GM12878 (cell line): ENCODE data around the gene S100A9. TPM values are rescaled to one million over a fixed set of nuclear protein-coding genes. Genes with fewer than 3 reads are reported as not detected.

ENCODE experiments used
- ATAC-seq: fragments of 200-7000 bp; cut with Tn5 transposase; 3 replicates; pipeline ENCODE4 v1.9.1; 2020; ENCODE audit warnings: mild to moderate bottlenecking, moderate library complexity
- BruUV-seq: library from RNA; stranded (reverse); fragments of 400-500 nt; replicated peaks from 2 replicates; lab custom pipeline; 2021; lab: Mats Ljungman, UMichigan
- CTCF ChIA-PET: fragments of 300-600 bp; sonication (Branson Sonifier 250); formaldehyde crosslinking; extraction: SDS; loops from one replicate; lab custom pipeline; 2021; ENCODE audit warnings: inconsistent platforms; lab: Yijun Ruan, JAX
- POLR2A ChIA-PET: fragments of 350-600 bp; formaldehyde crosslinking; extraction: SDS; loops from one replicate; lab custom pipeline; 2021; ENCODE audit warnings: inconsistent platforms; lab: Charles Lee
- RAD21 ChIA-PET: fragments of 300-600 bp; sonication (Branson Sonifier 250); formaldehyde crosslinking; loops from one replicate; lab custom pipeline; 2023; ENCODE audit warnings: antibody characterized with exemption; ENCODE audit not compliant: unreplicated experiment; lab: Charles Lee
- SMC1A ChIA-PET: fragments of 300-600 bp; sonication (Branson Sonifier 250); formaldehyde crosslinking; loops from one replicate; lab custom pipeline; 2023; ENCODE audit not compliant: unreplicated experiment, uncharacterized antibody; lab: Charles Lee
- DNase-seq: peaks from one replicate; pipeline ENCODE4 v3.0.0-alpha.2; 2011; ENCODE audit warnings: low read depth, low spot score
- FAIRE-seq: peaks from 3 replicates; lab custom pipeline; 2011; peaks lifted over from hg19 to GRCh38; lab: Jason Lieb, UNC
- H2AFZ ChIP-seq: 2 replicates; pipeline ENCODE4 v1.6.0; 2011; ENCODE audit warnings: low read depth, low read length, control low read depth; ENCODE audit not compliant: control insufficient read depth
- H3K27ac ChIP-seq: 2 replicates; pipeline ENCODE4 v1.5.1; 2011; ENCODE audit warnings: control low read depth; ENCODE audit not compliant: control insufficient read depth, insufficient read depth
- H3K27me3 ChIP-seq, 2 experiments: replicated peaks in 1 of 2; 2 replicates each; pipeline versions ENCODE4 v1.6.0 to v1.6.1; 2011; ENCODE audit warnings: low read length in 1 of 2; ENCODE audit not compliant: control insufficient read depth in 2 of 2, insufficient read depth in 2 of 2
- H3K36me3 ChIP-seq, 2 experiments: 2 replicates each; pipeline ENCODE4 v1.5.1; 2011; ENCODE audit warnings: low read length in 1 of 2; ENCODE audit not compliant: control insufficient read depth in 2 of 2, insufficient read depth in 2 of 2
- H3K4me1 ChIP-seq: 2 replicates; pipeline ENCODE4 v1.6.1; 2011; ENCODE audit warnings: mild to moderate bottlenecking, low read length, moderate library complexity, mixed read lengths; ENCODE audit not compliant: control insufficient read depth, insufficient read depth
- H3K4me2 ChIP-seq: 2 replicates; pipeline ENCODE4 v1.6.0; 2011; ENCODE audit warnings: control low read depth; ENCODE audit not compliant: control insufficient read depth, insufficient read depth
- H3K4me3 ChIP-seq: fragments of 200-600 bp; sonication (generic); 2 replicates; pipeline ENCODE4 v1.5.1; 2016
- H3K79me2 ChIP-seq: 2 replicates; pipeline ENCODE4 v1.6.0; 2011; ENCODE audit warnings: low read length; ENCODE audit not compliant: control insufficient read depth, insufficient read depth
- H3K9ac ChIP-seq: 2 replicates; pipeline ENCODE4 v1.8.0; 2011; ENCODE audit warnings: low read length, control low read depth, mixed read lengths; ENCODE audit not compliant: control insufficient read depth, insufficient read depth
- H3K9me3 ChIP-seq: replicated peaks from 3 replicates; pipeline ENCODE4 v1.5.1; 2011; ENCODE audit warnings: mild to moderate bottlenecking, low read length; ENCODE audit not compliant: control insufficient read depth, insufficient read depth
- H4K20me1 ChIP-seq: 2 replicates; pipeline ENCODE4 v1.6.0; 2011; ENCODE audit not compliant: control insufficient read depth, insufficient read depth
- CREM ChIP-seq: IDR thresholded peaks from 2 replicates; pipeline ENCODE4 v1.6.1; 2014; ENCODE audit warnings: antibody characterized with exemption, low read depth
- FOXM1 ChIP-seq: IDR thresholded peaks from 2 replicates; pipeline ENCODE4 v1.6.1; 2012; ENCODE audit warnings: low read depth, mild to moderate bottlenecking, inconsistent platforms, low read length, moderate library complexity
- GABPA ChIP-seq: IDR thresholded peaks from 2 replicates; pipeline ENCODE4 v1.6.1; 2014; ENCODE audit warnings: antibody characterized with exemption, low read depth, mild to moderate bottlenecking, inconsistent platforms
- IRF4 ChIP-seq: IDR thresholded peaks from 2 replicates; pipeline ENCODE4 v1.6.1; 2011; ENCODE audit warnings: low read depth, low read length
- MEF2B ChIP-seq: fragments of 450-650 bp; IDR thresholded peaks from 2 replicates; pipeline ENCODE4 v1.6.1; 2018; ENCODE audit warnings: mild to moderate bottlenecking, moderate library complexity; ENCODE audit not compliant: partially characterized antibody, poor library complexity, severe bottlenecking
- NR2C2 ChIP-seq: IDR thresholded peaks from 2 replicates; pipeline ENCODE4 v1.6.1; 2011; ENCODE audit warnings: borderline replicate concordance, low read depth; ENCODE audit not compliant: control insufficient read depth, insufficient read length
- NR2F1 ChIP-seq: fragments of 450-650 bp; conservative IDR thresholded peaks from 2 replicates; pipeline ENCODE4 v1.6.1; 2017; ENCODE audit warnings: mild to moderate bottlenecking
- POLR2AphosphoS2 ChIP-seq: IDR thresholded peaks from 2 replicates; pipeline ENCODE4 v1.6.1; 2011; ENCODE audit warnings: low read depth, mild to moderate bottlenecking, low read length, improper control_type of control experiment, moderate library complexity
- RCOR1 ChIP-seq: conservative IDR thresholded peaks from 2 replicates; pipeline ENCODE4 v1.6.1; 2012; ENCODE audit warnings: low read depth, low read length, improper control_type of control experiment
- SMARCA5 ChIP-seq: fragments of 450-650 bp; IDR thresholded peaks from 2 replicates; pipeline ENCODE4 v1.6.1; 2017; ENCODE audit warnings: mild to moderate bottlenecking
- SREBF2 ChIP-seq: IDR thresholded peaks from 2 replicates; pipeline ENCODE4 v1.6.1; 2012; ENCODE audit warnings: mild to moderate bottlenecking, low read length
- ZNF207 ChIP-seq: fragments of 450-650 bp; IDR thresholded peaks from 2 replicates; pipeline ENCODE4 v1.6.1; 2014; ENCODE audit warnings: antibody characterized with exemption, mild to moderate bottlenecking, borderline replicate concordance
- WGBS: methylation state at CpG from one replicate; pipeline ENCODE4 v1.1.6; 2016; ENCODE audit warnings: low lambda C conversion rate; ENCODE audit not compliant: insufficient replicate concordance, insufficient coverage; ENCODE audit errors: missing lambda C conversion rate; 5-methylcytosine and 5-hydroxymethylcytosine counted together
- in situ Hi-C: fragments of 300-500 bp; cut with MboI; formaldehyde crosslinking; loops from 9 replicates; pipeline ENCODE4 v1.14.3; 2018; ENCODE audit warnings: mixed read lengths
- intact Hi-C: fragments of 100-400 bp; cut with micrococcal nuclease; formaldehyde crosslinking; loops from one replicate; pipeline ENCODE4 v1.14.2; 2022; ENCODE audit not compliant: unreplicated experiment
- polyA plus RNA-seq, 11 experiments: library from polyadenylated mRNA; depleted of rRNA in 4 of 11; unstranded in 6 of 11; stranded (reverse) in 5 of 11; fragments of >200 nt; fragmentation: Nextera tagmentation in 4 of 11; fragmentation: Illumina TruSeq in 1 of 11; extraction: Ambion mirVana in 4 of 11; extraction: Trizol in 1 of 11; gene quantifications; 1 replicate in 1 of 11; 2 replicates in 10 of 11; pipeline versions ENCODE4 v1.2.1 to v1.2.3, GENCODE V29; 2011 to 2016; ENCODE audit warnings: inconsistent platforms in 2 of 11, missing spikeins in 2 of 11, low read depth in 1 of 11
- total RNA-seq, 4 experiments: library from RNA; depleted of rRNA in 3 of 4; stranded (reverse); fragments of >200 nt in 3 of 4; fragmentation: Illumina TruSeq in 1 of 4; extraction: Trizol in 1 of 4; gene quantifications; 2 replicates each; pipeline versions ENCODE4 v1.2.1 to v1.2.3, GENCODE V29; 2013 to 2021
- TF ChIP-seq, protein P1 (sequence below): fragments of 450-650 bp; IDR thresholded peaks from 2 replicates; pipeline ENCODE4 v1.6.1; 2016; ENCODE audit warnings: mild to moderate bottlenecking, moderate library complexity, borderline replicate concordance

The S100A9 gene
- total and polyA plus RNA-seq, 10 of the 15 experiments (the other 5 are each of a cell fraction or from before 2014, with no cell fraction given): 0.22 to 1.7 (median 0.49) TPM; not detected in 3

DNA sequence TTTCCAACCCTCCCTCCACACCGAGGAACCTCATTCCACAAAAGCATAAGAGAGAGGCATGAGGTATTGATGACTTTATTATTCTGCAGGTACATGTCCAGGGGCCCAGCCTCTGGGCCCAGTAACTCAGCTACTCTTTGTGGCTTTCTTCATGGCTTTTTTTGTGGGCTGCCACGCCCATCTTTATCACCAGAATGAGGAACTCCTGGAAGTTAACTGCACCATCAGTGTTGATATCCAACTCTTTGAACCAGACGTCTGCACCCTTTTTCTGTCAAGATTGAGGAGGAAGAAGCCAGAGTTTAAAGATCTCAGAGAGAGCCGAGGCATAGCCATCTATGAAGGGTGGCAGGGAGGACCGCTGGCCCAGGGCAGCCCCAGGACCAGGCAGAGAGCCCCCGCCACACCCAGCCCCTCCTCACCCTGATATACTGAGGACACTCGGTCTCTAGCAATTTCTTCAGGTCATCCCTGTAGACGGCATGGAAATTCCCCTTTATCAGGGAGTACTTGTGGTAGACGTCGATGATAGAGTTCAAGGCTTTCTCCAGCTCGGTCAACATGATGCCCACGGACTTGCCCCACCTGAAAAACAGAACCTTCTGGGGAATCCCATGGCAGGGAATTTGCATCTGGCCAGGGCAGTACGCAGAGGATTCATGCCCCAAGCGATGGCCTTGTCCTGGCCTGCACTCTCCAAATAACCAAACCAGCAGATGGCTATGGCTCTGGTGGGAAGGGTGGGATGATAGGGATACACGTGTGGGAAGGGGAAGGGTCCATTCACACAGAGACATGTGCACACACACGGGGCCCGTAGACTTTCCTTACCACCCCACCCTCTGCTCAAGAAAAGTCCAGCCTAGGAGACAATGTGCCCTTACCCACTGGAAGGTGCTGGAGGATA lies 32.6 kb downstream of the S100A9 start (continued):
- TF ChIP-seq, protein P1, sequence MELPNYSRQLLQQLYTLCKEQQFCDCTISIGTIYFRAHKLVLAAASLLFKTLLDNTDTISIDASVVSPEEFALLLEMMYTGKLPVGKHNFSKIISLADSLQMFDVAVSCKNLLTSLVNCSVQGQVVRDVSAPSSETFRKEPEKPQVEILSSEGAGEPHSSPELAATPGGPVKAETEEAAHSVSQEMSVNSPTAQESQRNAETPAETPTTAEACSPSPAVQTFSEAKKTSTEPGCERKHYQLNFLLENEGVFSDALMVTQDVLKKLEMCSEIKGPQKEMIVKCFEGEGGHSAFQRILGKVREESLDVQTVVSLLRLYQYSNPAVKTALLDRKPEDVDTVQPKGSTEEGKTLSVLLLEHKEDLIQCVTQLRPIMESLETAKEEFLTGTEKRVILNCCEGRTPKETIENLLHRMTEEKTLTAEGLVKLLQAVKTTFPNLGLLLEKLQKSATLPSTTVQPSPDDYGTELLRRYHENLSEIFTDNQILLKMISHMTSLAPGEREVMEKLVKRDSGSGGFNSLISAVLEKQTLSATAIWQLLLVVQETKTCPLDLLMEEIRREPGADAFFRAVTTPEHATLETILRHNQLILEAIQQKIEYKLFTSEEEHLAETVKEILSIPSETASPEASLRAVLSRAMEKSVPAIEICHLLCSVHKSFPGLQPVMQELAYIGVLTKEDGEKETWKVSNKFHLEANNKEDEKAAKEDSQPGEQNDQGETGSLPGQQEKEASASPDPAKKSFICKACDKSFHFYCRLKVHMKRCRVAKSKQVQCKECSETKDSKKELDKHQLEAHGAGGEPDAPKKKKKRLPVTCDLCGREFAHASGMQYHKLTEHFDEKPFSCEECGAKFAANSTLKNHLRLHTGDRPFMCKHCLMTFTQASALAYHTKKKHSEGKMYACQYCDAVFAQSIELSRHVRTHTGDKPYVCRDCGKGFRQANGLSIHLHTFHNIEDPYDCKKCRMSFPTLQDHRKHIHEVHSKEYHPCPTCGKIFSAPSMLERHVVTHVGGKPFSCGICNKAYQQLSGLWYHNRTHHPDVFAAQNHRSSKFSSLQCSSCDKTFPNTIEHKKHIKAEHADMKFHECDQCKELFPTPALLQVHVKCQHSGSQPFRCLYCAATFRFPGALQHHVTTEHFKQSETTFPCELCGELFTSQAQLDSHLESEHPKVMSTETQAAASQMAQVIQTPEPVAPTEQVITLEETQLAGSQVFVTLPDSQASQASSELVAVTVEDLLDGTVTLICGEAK: no peak
- no peak for TF ChIP-seq NR2F1
- TF ChIP-seq SREBF2: no peak
- no peak for TF ChIP-seq ZNF207
- no peak for TF ChIP-seq RCOR1
- TF ChIP-seq, all 136 proteins: peak for 0

- CTCF ChIA-PET: interaction anchor here (0.5 to 0.6 kb wide), 2 partner anchors 104 to 1395 kb away, joined by 3 read pairs; no protein-coding TSS in a partner anchor
- H3K9ac ChIP-seq: no peak within 1 kb of the TSS
- no peaks in the 10 kb centered on the region for H3K9me3 ChIP-seq
- TF ChIP-seq GABPA (no peak), POLR2AphosphoS2 (no peak), IRF4 (no peak), CREM (no peak), NR2C2 (no peak), MEF2B (no peak), FOXM1 (no peak), SMARCA5 (no peak)
- TF ChIP-seq, all 136 proteins: peak for 0
- no peaks in the 10 kb centered on the region for H3K79me2 ChIP-seq
- in situ Hi-C loops: no loop called here
- intact Hi-C loops: no loop called here
- DNase-seq (no peak), FAIRE-seq (no peak), ATAC-seq (no peak)
- H2AFZ ChIP-seq: no peak within 1 kb of the TSS
- ChIA-PET SMC1A (no interaction called here), RAD21 (no interaction called here), POLR2A (no interaction called here)
- no peak within 1 kb of the TSS for H3K4me2 ChIP-seq
- no TSS peak for BruUV-seq
- H3K27me3 ChIP-seq: peaks cover 1 to 2% of the 10 kb centered on the region in 2 experiments; a peak in 1 of 4 replicates
- WGBS: 6% methylated on average over 7 of the region's 7 CpGs
- H3K4me3 ChIP-seq: no peak within 1 kb of the TSS
- H3K4me1 ChIP-seq: no peaks in the 10 kb centered on the region
- no peak within 1 kb of the TSS for H3K27ac ChIP-seq
- H4K20me1 ChIP-seq: no peaks in the 10 kb centered on the region
- H3K36me3 ChIP-seq: no peaks in the 10 kb centered on the region
Observed at GRCh38 chr1:153390938-153391710, 33.5 kb downstream of the S100A9 start, which contains the start of gene S100A8. TSS of gene S100A8 (minus strand) at chr1:153391073. CDS start at chr1:153390535, 538 bp downstream.
